Measurements from ENCODE around the gene FBLL1. TPM values are rescaled to one million over a fixed set of nuclear protein-coding genes. Genes with fewer than 3 reads are reported as not detected.

The FBLL1 gene
- total RNA-seq, 2 donors from 2014 or later = 0.60 to 1.1 TPM

DNA sequence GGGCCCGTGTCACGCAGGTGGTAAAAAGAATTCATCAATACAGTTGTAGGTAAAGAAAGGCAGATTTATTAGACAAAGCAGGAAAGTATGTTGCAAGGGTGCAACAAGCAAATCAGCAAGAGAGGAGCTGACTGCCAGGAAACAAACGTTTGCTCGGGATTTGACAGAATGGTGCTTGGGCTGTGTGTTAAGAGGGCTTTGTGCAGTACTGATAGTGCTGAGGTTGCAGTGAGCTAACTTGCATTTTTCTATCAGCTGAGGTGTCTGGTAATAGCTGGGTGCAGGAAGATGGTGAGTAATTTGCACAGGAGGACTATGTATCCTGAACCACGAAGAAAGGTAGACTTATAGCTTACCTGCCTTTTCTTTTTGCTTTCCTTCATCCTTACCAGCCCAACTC is 46.7 kb upstream of the FBLL1 start:
- Histone ChIP-seq H3K4me3 (ENCODE audit: low read length) (no peak overlapping the region), H3K36me3 (ENCODE audit: control insufficient read depth, insufficient read depth, low read length) (no peaks in the 10 kb centered on the region), H3K4me1 (ENCODE audit: control insufficient read depth, insufficient read depth, low read length) (peaks cover 7% of the 10 kb centered on the region), H3K9me3 (ENCODE audit: control insufficient read depth, low read length) (no peaks in the 10 kb centered on the region), H3K27ac (ENCODE audit: low read depth, low read length) (no peak overlapping the region), H3K9ac (ENCODE audit: extremely low read depth, low read length, poor library complexity, severe bottlenecking) (no peak overlapping the region), H3K27me3 (ENCODE audit: control insufficient read depth, insufficient read depth, low read length, poor library complexity, severe bottlenecking) (peaks cover 8% of the 10 kb centered on the region)
- DNase-seq = no peak
- Mint-ChIP-seq H3K4me3 (no peak overlapping the region), H3K27ac (no peak overlapping the region), H3K4me1 (peaks cover 12% of the 10 kb centered on the region), H3K27me3 (ENCODE audit: insufficient read depth) (peaks cover 5% of the 10 kb centered on the region), H3K9me3 (no peaks in the 10 kb centered on the region), H3K36me3 (ENCODE audit: low read depth) (no peaks in the 10 kb centered on the region)
- TF ChIP-seq, protein P1, sequence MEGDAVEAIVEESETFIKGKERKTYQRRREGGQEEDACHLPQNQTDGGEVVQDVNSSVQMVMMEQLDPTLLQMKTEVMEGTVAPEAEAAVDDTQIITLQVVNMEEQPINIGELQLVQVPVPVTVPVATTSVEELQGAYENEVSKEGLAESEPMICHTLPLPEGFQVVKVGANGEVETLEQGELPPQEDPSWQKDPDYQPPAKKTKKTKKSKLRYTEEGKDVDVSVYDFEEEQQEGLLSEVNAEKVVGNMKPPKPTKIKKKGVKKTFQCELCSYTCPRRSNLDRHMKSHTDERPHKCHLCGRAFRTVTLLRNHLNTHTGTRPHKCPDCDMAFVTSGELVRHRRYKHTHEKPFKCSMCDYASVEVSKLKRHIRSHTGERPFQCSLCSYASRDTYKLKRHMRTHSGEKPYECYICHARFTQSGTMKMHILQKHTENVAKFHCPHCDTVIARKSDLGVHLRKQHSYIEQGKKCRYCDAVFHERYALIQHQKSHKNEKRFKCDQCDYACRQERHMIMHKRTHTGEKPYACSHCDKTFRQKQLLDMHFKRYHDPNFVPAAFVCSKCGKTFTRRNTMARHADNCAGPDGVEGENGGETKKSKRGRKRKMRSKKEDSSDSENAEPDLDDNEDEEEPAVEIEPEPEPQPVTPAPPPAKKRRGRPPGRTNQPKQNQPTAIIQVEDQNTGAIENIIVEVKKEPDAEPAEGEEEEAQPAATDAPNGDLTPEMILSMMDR (conservative IDR thresholded peaks at IDR 0.05) = no peak
- WGBS, 2 experiments (ENCODE audit: insufficient coverage in 1 of 2, insufficient read length in 1 of 2) = 86 to 87% methylated on average over 3 to 5 of the region's 5 CpGs

DNA sequence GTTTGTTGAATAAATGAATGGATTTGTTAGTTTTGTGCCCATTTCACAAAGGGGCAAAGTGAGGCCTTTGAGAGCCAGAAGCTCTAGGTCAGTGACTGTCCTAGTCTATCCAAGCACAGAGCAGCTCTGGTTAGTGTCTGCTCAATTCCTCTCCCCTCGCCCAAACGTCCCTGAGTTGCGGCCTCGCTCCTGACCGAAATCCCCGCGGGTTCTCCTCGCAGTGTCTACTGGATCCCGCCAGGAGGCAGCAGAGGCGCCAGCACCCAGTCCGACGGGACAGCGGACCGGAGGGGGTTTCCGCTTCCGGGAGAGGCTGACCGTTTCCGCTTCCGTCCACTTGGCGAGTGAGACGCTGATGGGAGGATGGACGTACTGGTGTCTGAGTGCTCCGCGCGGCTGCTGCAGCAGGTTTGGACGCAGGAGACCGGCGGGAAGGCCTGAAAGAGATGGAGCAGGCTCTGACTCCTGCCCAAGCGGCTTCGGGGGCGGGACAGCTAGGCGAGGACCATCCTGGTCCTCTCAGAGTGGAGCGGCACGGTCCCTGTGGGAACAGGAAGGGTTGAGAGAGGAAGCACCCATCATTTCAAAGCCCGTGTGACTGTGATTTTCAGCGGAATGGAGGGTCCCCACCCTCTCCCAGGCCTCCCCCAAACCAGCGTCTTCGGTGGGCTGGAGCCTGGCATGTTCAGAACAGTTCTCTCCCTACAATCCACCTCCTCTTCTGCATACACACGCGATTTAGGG is 42.8 kb upstream of the FBLL1 start, which contains the start of gene RARS1:
TSS of gene RARS1 (plus strand) at position 336 of the 744 bp plus-strand sequence. CDS start at position 364, 28 bp downstream.
- TF ChIP-seq, protein P1 (conservative IDR thresholded peaks at IDR 0.05) = peak; percentile 92
- Mint-ChIP-seq H3K9me3 (no peaks in the 10 kb centered on the region), H3K27me3 (ENCODE audit: insufficient read depth) (peaks cover 2% of the 10 kb centered on the region), H3K36me3 (ENCODE audit: low read depth) (peaks cover 27% of the 10 kb centered on the region), H3K4me1 (peaks cover 9% of the 10 kb centered on the region), H3K27ac (peak within 1 kb of the TSS; percentile 98), H3K4me3 (peak within 1 kb of the TSS; percentile 100)
- peak; percentile 98 for DNase-seq
- H3K4me1 ChIP-seq (ENCODE audit: control insufficient read depth, insufficient read depth, low read length) = peaks cover 7% of the 10 kb centered on the region
- H3K27ac ChIP-seq (ENCODE audit: low read depth, low read length) = no peak within 1 kb of the TSS
- 0 to 3% methylated on average over 14 to 40 of the region's 40 CpGs for WGBS, 2 experiments (ENCODE audit: insufficient coverage in 1 of 2, insufficient read length in 1 of 2)
- H3K27me3 ChIP-seq (ENCODE audit: control insufficient read depth, insufficient read depth, low read length, poor library complexity, severe bottlenecking) = peaks cover 8% of the 10 kb centered on the region
- no peaks in the 10 kb centered on the region for H3K9me3 ChIP-seq (ENCODE audit: control insufficient read depth, low read length)
- peak within 1 kb of the TSS; percentile 74 for H3K9ac ChIP-seq (ENCODE audit: extremely low read depth, low read length, poor library complexity, severe bottlenecking)
- H3K36me3 ChIP-seq (ENCODE audit: control insufficient read depth, insufficient read depth, low read length) = peaks cover 37% of the 10 kb centered on the region
- peak within 1 kb of the TSS; percentile 100 for H3K4me3 ChIP-seq (ENCODE audit: low read length)

DNA sequence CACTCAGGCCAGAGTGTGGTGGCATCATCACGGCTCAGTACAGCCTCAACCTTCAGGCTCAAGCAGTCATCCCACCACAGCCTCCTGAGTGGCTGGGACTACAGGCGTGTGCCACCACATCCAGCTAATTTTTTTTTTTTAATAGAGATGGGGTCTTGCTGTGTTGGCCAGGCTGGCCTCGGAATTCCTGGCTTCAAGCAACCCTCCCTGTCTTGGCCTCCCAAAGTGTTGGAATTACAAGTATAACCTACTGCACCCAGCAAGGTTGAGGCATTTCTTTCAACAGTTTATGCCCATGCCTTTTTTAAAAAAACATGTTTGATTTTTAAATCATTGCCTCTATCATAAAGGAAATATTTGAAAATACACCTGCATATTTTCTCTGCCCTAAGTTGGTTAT is 40.0 kb upstream of the FBLL1 start:
- no peak overlapping the region for H3K27ac Mint-ChIP-seq
- WGBS, 2 experiments (ENCODE audit: insufficient coverage in 1 of 2, insufficient read length in 1 of 2) = 84 to 97% methylated on average over 2 to 3 of the region's 3 CpGs
- H3K9me3 Mint-ChIP-seq = no peaks in the 10 kb centered on the region
- Histone ChIP-seq H3K4me3 (ENCODE audit: low read length) (no peak overlapping the region), H3K27ac (ENCODE audit: low read depth, low read length) (no peak overlapping the region), H3K9me3 (ENCODE audit: control insufficient read depth, low read length) (no peaks in the 10 kb centered on the region), H3K4me1 (ENCODE audit: control insufficient read depth, insufficient read depth, low read length) (no peaks in the 10 kb centered on the region), H3K9ac (ENCODE audit: extremely low read depth, low read length, poor library complexity, severe bottlenecking) (no peak overlapping the region), H3K36me3 (ENCODE audit: control insufficient read depth, insufficient read depth, low read length) (peaks cover 65% of the 10 kb centered on the region), H3K27me3 (ENCODE audit: control insufficient read depth, insufficient read depth, low read length, poor library complexity, severe bottlenecking) (no peaks in the 10 kb centered on the region)
- H3K27me3 Mint-ChIP-seq (ENCODE audit: insufficient read depth) = no peaks in the 10 kb centered on the region
- TF ChIP-seq, protein P1 (conservative IDR thresholded peaks at IDR 0.05) = no peak
- H3K4me3 Mint-ChIP-seq = no peak overlapping the region
- peaks cover 3% of the 10 kb centered on the region for H3K4me1 Mint-ChIP-seq
- peaks cover 51% of the 10 kb centered on the region for H3K36me3 Mint-ChIP-seq (ENCODE audit: low read depth)
- no peak for DNase-seq
